GM12878 (cell line): ENCODE results near the gene ZNF491. TPM values are rescaled to one million over a fixed set of nuclear protein-coding genes. Genes with fewer than 3 reads are reported as not detected.

Source experiments
- ATAC-seq: fragments of 200-7000 bp; cut with Tn5 transposase; 3 replicates; pipeline ENCODE4 v1.9.1; 2020; ENCODE audit warnings: mild to moderate bottlenecking, moderate library complexity
- BruUV-seq: library from RNA; stranded (reverse); fragments of 400-500 nt; replicated peaks from 2 replicates; lab custom pipeline; 2021; lab: Mats Ljungman, UMichigan
- CTCF ChIA-PET: fragments of 300-600 bp; sonication (Branson Sonifier 250); formaldehyde crosslinking; extraction: SDS; loops from one replicate; lab custom pipeline; 2021; ENCODE audit warnings: inconsistent platforms; lab: Yijun Ruan, JAX
- POLR2A ChIA-PET: fragments of 350-600 bp; formaldehyde crosslinking; extraction: SDS; loops from one replicate; lab custom pipeline; 2021; ENCODE audit warnings: inconsistent platforms; lab: Charles Lee
- RAD21 ChIA-PET: fragments of 300-600 bp; sonication (Branson Sonifier 250); formaldehyde crosslinking; loops from one replicate; lab custom pipeline; 2023; ENCODE audit warnings: antibody characterized with exemption; ENCODE audit not compliant: unreplicated experiment; lab: Charles Lee
- SMC1A ChIA-PET: fragments of 300-600 bp; sonication (Branson Sonifier 250); formaldehyde crosslinking; loops from one replicate; lab custom pipeline; 2023; ENCODE audit not compliant: unreplicated experiment, uncharacterized antibody; lab: Charles Lee
- DNase-seq: peaks from one replicate; pipeline ENCODE4 v3.0.0-alpha.2; 2011; ENCODE audit warnings: low read depth, low spot score
- FAIRE-seq: peaks from 3 replicates; lab custom pipeline; 2011; peaks lifted over from hg19 to GRCh38; lab: Jason Lieb, UNC
- H2AFZ ChIP-seq: 2 replicates; pipeline ENCODE4 v1.6.0; 2011; ENCODE audit warnings: low read depth, low read length, control low read depth; ENCODE audit not compliant: control insufficient read depth
- H3K27ac ChIP-seq: 2 replicates; pipeline ENCODE4 v1.5.1; 2011; ENCODE audit warnings: control low read depth; ENCODE audit not compliant: control insufficient read depth, insufficient read depth
- H3K27me3 ChIP-seq, 2 experiments: replicated peaks in 1 of 2; 2 replicates each; pipeline versions ENCODE4 v1.6.0 to v1.6.1; 2011; ENCODE audit warnings: low read length in 1 of 2; ENCODE audit not compliant: control insufficient read depth in 2 of 2, insufficient read depth in 2 of 2
- H3K36me3 ChIP-seq, 2 experiments: 2 replicates each; pipeline ENCODE4 v1.5.1; 2011; ENCODE audit warnings: low read length in 1 of 2; ENCODE audit not compliant: control insufficient read depth in 2 of 2, insufficient read depth in 2 of 2
- H3K4me1 ChIP-seq: 2 replicates; pipeline ENCODE4 v1.6.1; 2011; ENCODE audit warnings: mild to moderate bottlenecking, low read length, moderate library complexity, mixed read lengths; ENCODE audit not compliant: control insufficient read depth, insufficient read depth
- H3K4me2 ChIP-seq: 2 replicates; pipeline ENCODE4 v1.6.0; 2011; ENCODE audit warnings: control low read depth; ENCODE audit not compliant: control insufficient read depth, insufficient read depth
- H3K4me3 ChIP-seq: fragments of 200-600 bp; sonication (generic); 2 replicates; pipeline ENCODE4 v1.5.1; 2016
- H3K79me2 ChIP-seq: 2 replicates; pipeline ENCODE4 v1.6.0; 2011; ENCODE audit warnings: low read length; ENCODE audit not compliant: control insufficient read depth, insufficient read depth
- H3K9ac ChIP-seq: 2 replicates; pipeline ENCODE4 v1.8.0; 2011; ENCODE audit warnings: low read length, control low read depth, mixed read lengths; ENCODE audit not compliant: control insufficient read depth, insufficient read depth
- H3K9me3 ChIP-seq: replicated peaks from 3 replicates; pipeline ENCODE4 v1.5.1; 2011; ENCODE audit warnings: mild to moderate bottlenecking, low read length; ENCODE audit not compliant: control insufficient read depth, insufficient read depth
- H4K20me1 ChIP-seq: 2 replicates; pipeline ENCODE4 v1.6.0; 2011; ENCODE audit not compliant: control insufficient read depth, insufficient read depth
- CREB1 ChIP-seq: IDR thresholded peaks from 2 replicates; pipeline ENCODE4 v1.6.1; 2012; ENCODE audit warnings: low read depth, mild to moderate bottlenecking, inconsistent platforms
- EZH2 ChIP-seq: IDR thresholded peaks from 2 replicates; pipeline ENCODE4 v1.6.1; 2012; ENCODE audit warnings: low read depth, mild to moderate bottlenecking, control low read depth, inconsistent platforms, low read length, borderline replicate concordance; ENCODE audit not compliant: control insufficient read depth
- KAT2A ChIP-seq: conservative IDR thresholded peaks from 2 replicates; pipeline ENCODE4 v1.6.1; 2011; ENCODE audit warnings: low read depth, low read length; ENCODE audit not compliant: control insufficient read depth
- LARP7 ChIP-seq: fragments of 450-650 bp; IDR thresholded peaks from 2 replicates; pipeline ENCODE4 v1.6.1; 2017; ENCODE audit warnings: mild to moderate bottlenecking
- MYB ChIP-seq: fragments of 150-350 bp; IDR thresholded peaks from 2 replicates; pipeline ENCODE4 v1.6.1; 2014; ENCODE audit warnings: mild to moderate bottlenecking, low read depth, low read length, borderline replicate concordance
- POLR2AphosphoS2 ChIP-seq: IDR thresholded peaks from 2 replicates; pipeline ENCODE4 v1.6.1; 2011; ENCODE audit warnings: low read depth, mild to moderate bottlenecking, low read length, improper control_type of control experiment, moderate library complexity
- RAD51 ChIP-seq: fragments of 450-650 bp; IDR thresholded peaks from 2 replicates; pipeline ENCODE4 v1.6.1; 2016; ENCODE audit warnings: moderate library complexity, mild to moderate bottlenecking, inconsistent platforms
- WGBS: methylation state at CpG from one replicate; pipeline ENCODE4 v1.1.6; 2016; ENCODE audit warnings: low lambda C conversion rate; ENCODE audit not compliant: insufficient replicate concordance, insufficient coverage; ENCODE audit errors: missing lambda C conversion rate; 5-methylcytosine and 5-hydroxymethylcytosine counted together
- in situ Hi-C: fragments of 300-500 bp; cut with MboI; formaldehyde crosslinking; loops from 9 replicates; pipeline ENCODE4 v1.14.3; 2018; ENCODE audit warnings: mixed read lengths
- intact Hi-C: fragments of 100-400 bp; cut with micrococcal nuclease; formaldehyde crosslinking; loops from one replicate; pipeline ENCODE4 v1.14.2; 2022; ENCODE audit not compliant: unreplicated experiment
- polyA plus RNA-seq, 11 experiments: library from polyadenylated mRNA; depleted of rRNA in 4 of 11; unstranded in 6 of 11; stranded (reverse) in 5 of 11; fragments of >200 nt; fragmentation: Nextera tagmentation in 4 of 11; fragmentation: Illumina TruSeq in 1 of 11; extraction: Ambion mirVana in 4 of 11; extraction: Trizol in 1 of 11; gene quantifications; 1 replicate in 1 of 11; 2 replicates in 10 of 11; pipeline versions ENCODE4 v1.2.1 to v1.2.3, GENCODE V29; 2011 to 2016; ENCODE audit warnings: inconsistent platforms in 2 of 11, missing spikeins in 2 of 11, low read depth in 1 of 11
- total RNA-seq, 4 experiments: library from RNA; depleted of rRNA in 3 of 4; stranded (reverse); fragments of >200 nt in 3 of 4; fragmentation: Illumina TruSeq in 1 of 4; extraction: Trizol in 1 of 4; gene quantifications; 2 replicates each; pipeline versions ENCODE4 v1.2.1 to v1.2.3, GENCODE V29; 2013 to 2021
- TF ChIP-seq, protein P1 (sequence below): IDR thresholded peaks from 2 replicates; pipeline ENCODE4 v1.6.1; 2011; ENCODE audit warnings: low read depth, mild to moderate bottlenecking, low read length, moderate library complexity, borderline replicate concordance; ENCODE audit errors: extremely low read depth
- TF ChIP-seq, protein P2 (sequence below): fragments of 450-650 bp; IDR thresholded peaks from 2 replicates; pipeline ENCODE4 v1.6.1; 2016; ENCODE audit warnings: mild to moderate bottlenecking
- TF ChIP-seq, protein P3 (sequence below): IDR thresholded peaks from 2 replicates; pipeline ENCODE4 v1.6.1; 2011; ENCODE audit warnings: low read depth, low read length, improper control_type of control experiment, borderline replicate concordance

ZNF491 gene
- total and polyA plus RNA-seq, 10 of the 15 experiments (the other 5 are each of a cell fraction or from before 2014, with no cell fraction given): 0.18 to 1.4 (median 0.37) TPM

DNA sequence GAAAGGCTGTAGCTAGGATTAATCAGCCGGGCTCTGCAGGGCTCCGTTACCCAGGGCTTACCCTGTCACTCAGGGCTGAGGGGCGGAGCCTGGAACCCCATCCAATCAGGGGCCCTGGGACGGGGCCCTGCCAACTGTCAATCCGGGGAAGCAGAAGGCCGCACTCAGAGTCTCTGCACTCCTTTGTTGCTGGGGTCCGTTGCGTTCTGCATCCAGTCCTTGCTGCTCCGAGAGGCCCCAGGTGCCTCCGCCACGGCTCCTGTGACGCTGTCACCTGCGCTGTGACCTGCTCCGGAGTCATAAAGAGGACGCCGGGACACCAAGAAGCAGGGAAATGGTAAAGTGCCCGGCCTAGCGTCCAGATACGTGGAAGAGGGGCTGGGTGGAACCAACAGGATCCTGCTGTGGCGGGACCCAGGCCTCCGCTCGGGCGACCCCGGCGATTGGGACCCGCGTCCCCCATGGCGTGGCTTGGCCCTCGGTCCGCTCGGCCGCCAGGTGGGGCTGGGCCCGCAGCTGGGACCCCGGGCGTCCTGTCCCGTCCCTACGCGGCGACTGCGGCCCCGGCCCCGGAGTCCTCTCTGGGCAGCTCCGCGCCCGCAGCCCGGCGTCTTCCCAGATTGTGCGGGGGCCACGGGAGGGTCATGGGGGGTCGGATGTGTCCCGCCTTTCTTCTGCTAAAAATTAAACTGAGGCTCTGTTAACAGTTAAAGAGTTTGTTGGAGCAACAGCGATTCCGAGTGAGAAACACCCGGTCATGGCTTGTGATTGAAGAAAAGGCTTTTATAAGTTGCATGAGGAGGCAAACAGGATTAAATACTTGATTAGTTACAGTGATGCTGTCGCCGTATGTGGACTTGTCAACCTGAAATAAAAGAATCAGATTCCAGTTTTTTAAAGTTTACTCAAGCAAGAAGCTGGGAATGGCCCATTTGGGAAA lies at the start of gene ZNF491 (continued):
- TF ChIP-seq, protein P1, sequence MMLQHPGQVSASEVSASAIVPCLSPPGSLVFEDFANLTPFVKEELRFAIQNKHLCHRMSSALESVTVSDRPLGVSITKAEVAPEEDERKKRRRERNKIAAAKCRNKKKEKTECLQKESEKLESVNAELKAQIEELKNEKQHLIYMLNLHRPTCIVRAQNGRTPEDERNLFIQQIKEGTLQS: no peak
- TF ChIP-seq, protein P2, sequence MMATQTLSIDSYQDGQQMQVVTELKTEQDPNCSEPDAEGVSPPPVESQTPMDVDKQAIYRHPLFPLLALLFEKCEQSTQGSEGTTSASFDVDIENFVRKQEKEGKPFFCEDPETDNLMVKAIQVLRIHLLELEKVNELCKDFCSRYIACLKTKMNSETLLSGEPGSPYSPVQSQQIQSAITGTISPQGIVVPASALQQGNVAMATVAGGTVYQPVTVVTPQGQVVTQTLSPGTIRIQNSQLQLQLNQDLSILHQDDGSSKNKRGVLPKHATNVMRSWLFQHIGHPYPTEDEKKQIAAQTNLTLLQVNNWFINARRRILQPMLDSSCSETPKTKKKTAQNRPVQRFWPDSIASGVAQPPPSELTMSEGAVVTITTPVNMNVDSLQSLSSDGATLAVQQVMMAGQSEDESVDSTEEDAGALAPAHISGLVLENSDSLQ: peak; percentile 98
- peak; percentile 66; the same call in 1 of the 2 replicates for TF ChIP-seq LARP7
- TF ChIP-seq EZH2: no peak

DNA sequence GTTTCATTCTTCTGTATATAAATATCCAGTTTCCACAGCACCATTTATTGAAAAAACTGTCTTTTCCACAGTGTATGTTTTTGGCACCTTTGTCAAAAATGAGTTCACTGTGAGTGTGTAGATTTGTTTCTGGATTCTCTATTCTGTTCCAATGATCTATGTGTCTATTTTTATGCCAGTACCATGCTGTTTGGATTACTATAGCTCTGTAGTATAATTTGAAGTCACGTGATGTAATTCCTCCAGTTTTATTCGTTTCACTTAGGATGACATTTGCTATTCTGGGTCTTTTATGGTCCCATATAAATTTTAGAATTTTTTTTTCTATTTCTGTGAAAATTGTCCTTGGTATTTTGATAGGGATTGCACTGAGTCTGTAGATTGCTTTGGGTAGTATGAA lies 48.6 kb upstream of the ZNF491 start:
- 0% methylated on average over 2 of the region's 2 CpGs for WGBS
- H3K9ac ChIP-seq: no peak overlapping the region
- no peak overlapping the region for H3K4me3 ChIP-seq
- SMC1A ChIA-PET: interaction anchor here (0.6 kb wide), 1 partner anchor 14 kb away, joined by 3 read pairs; no protein-coding TSS in a partner anchor
- H3K79me2 ChIP-seq: no peaks in the 10 kb centered on the region
- in situ Hi-C loops (no loop called here), intact Hi-C loops (no loop called here)
- H3K27ac ChIP-seq: no peak overlapping the region
- RAD21 ChIA-PET: no interaction called here
- POLR2A ChIA-PET: no interaction called here
- CTCF ChIA-PET: no interaction called here
- H3K36me3 ChIP-seq: no peaks in the 10 kb centered on the region
- ATAC-seq: no peak
- no peak for DNase-seq
- no peaks in the 10 kb centered on the region; the same call in 2 of the 3 replicates for H3K9me3 ChIP-seq
- no peak overlapping the region for H3K4me2 ChIP-seq
- FAIRE-seq: no peak
- no peaks in the 10 kb centered on the region for H3K27me3 ChIP-seq
- H4K20me1 ChIP-seq: no peaks in the 10 kb centered on the region
- H2AFZ ChIP-seq: no peak overlapping the region
- no TSS peak for BruUV-seq
- TF ChIP-seq RAD51: peak; percentile 37; the same call in 1 of the 2 replicates
- TF ChIP-seq POLR2AphosphoS2: no peak
- no peak for TF ChIP-seq MYB
- TF ChIP-seq KAT2A: no peak
- no peak for TF ChIP-seq CREB1
- TF ChIP-seq, protein P3, sequence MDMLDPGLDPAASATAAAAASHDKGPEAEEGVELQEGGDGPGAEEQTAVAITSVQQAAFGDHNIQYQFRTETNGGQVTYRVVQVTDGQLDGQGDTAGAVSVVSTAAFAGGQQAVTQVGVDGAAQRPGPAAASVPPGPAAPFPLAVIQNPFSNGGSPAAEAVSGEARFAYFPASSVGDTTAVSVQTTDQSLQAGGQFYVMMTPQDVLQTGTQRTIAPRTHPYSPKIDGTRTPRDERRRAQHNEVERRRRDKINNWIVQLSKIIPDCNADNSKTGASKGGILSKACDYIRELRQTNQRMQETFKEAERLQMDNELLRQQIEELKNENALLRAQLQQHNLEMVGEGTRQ: no peak
- no peaks in the 10 kb centered on the region for H3K4me1 ChIP-seq
